HEK293T (cell line): ENCODE measurements around the gene HIVEP2.

ENCODE experiments used
- CTCF ChIA-PET: fragments of 350-600 bp; formaldehyde crosslinking; extraction: SDS; loops from one replicate; lab custom pipeline; 2021; ENCODE audit warnings: antibody characterized with exemption, inconsistent platforms; lab: Yijun Ruan, JAX
- POLR2A ChIA-PET: fragments of 350-600 bp; formaldehyde crosslinking; extraction: SDS; loops from one replicate; lab custom pipeline; 2020; ENCODE audit warnings: antibody characterized with exemption, inconsistent platforms; lab: Yijun Ruan, JAX
- DNase-seq: peaks from one replicate; pipeline ENCODE4 v3.0.0; 2012; ENCODE audit warnings: mixed read lengths; ENCODE audit errors: extremely low spot score
- ARNT ChIP-seq: fragments of 450-650 bp; IDR thresholded peaks from 2 replicates; pipeline ENCODE4 v1.6.1; 2017; ENCODE audit warnings: mild to moderate bottlenecking
- BHLHE40 ChIP-seq: fragments of 450-650 bp; IDR thresholded peaks from 2 replicates; pipeline ENCODE4 v1.6.1; 2016; ENCODE audit warnings: mild to moderate bottlenecking, moderate library complexity, borderline replicate concordance
- CTBP1 ChIP-seq: fragments of 450-650 bp; IDR thresholded peaks from 2 replicates; pipeline ENCODE4 v1.6.1; 2016; ENCODE audit warnings: borderline replicate concordance
- ELF4 ChIP-seq: fragments of 450-650 bp; IDR thresholded peaks from 2 replicates; pipeline ENCODE4 v1.6.1; 2017; ENCODE audit warnings: antibody characterized with exemption
- FOXA1 ChIP-seq: fragments of 450-650 bp; IDR thresholded peaks from 2 replicates; pipeline ENCODE4 v1.6.1; 2016; ENCODE audit warnings: mild to moderate bottlenecking
- FOXK2 ChIP-seq: fragments of 450-650 bp; IDR thresholded peaks from 2 replicates; pipeline ENCODE4 v1.6.1; 2016; ENCODE audit warnings: mild to moderate bottlenecking
- FOXM1 ChIP-seq: fragments of 450-650 bp; IDR thresholded peaks from 2 replicates; pipeline ENCODE4 v1.6.1; 2017; ENCODE audit warnings: mild to moderate bottlenecking, borderline replicate concordance
- HDGF ChIP-seq: fragments of 450-650 bp; IDR thresholded peaks from 2 replicates; pipeline ENCODE4 v1.6.1; 2017; ENCODE audit warnings: antibody characterized with exemption, borderline replicate concordance
- L3MBTL2 ChIP-seq: fragments of 450-650 bp; conservative IDR thresholded peaks from 2 replicates; pipeline ENCODE4 v1.6.1; 2016; ENCODE audit warnings: mild to moderate bottlenecking
- LEF1 ChIP-seq: fragments of 450-650 bp; IDR thresholded peaks from 2 replicates; pipeline ENCODE4 v1.6.1; 2017; ENCODE audit warnings: mild to moderate bottlenecking, borderline replicate concordance
- NFRKB ChIP-seq: fragments of 450-650 bp; IDR thresholded peaks from 2 replicates; pipeline ENCODE4 v1.6.1; 2016; ENCODE audit warnings: mild to moderate bottlenecking, moderate library complexity
- PKNOX1 ChIP-seq: fragments of 450-650 bp; IDR thresholded peaks from 2 replicates; pipeline ENCODE4 v1.6.1; 2016
- SP1 ChIP-seq: fragments of 450-650 bp; IDR thresholded peaks from 2 replicates; pipeline ENCODE4 v1.6.1; 2017
- SUZ12 ChIP-seq: fragments of 450-650 bp; IDR thresholded peaks from 2 replicates; pipeline ENCODE4 v1.6.1; 2016; ENCODE audit warnings: mild to moderate bottlenecking
- TARDBP ChIP-seq: fragments of 450-650 bp; IDR thresholded peaks from 2 replicates; pipeline ENCODE4 v1.6.1; 2016
- ZNF384 ChIP-seq: fragments of 450-650 bp; IDR thresholded peaks from 2 replicates; pipeline ENCODE4 v1.6.1; 2016

Gene HIVEP2

GRCh38 chr6:142783499-142783898 is 161.5 kb downstream of the HIVEP2 start:
- CTCF ChIA-PET, result no interaction called here
- TF ChIP-seq TARDBP (no peak), SUZ12 (no peak), FOXK2 (no peak), ARNT (no peak), FOXA1 (no peak), PKNOX1 (no peak), ELF4 (no peak), HDGF (no peak), ZNF384 (no peak), LEF1 (no peak), BHLHE40 (no peak), CTBP1 (no peak), L3MBTL2 (no peak), SP1 (no peak), NFRKB (no peak), FOXM1 (no peak)
- POLR2A ChIA-PET, result no interaction called here
- no peak for DNase-seq

- ChIA-PET CTCF (interaction anchor here (0.8 kb wide), 1 partner anchor 26 kb away, joined by 3 read pairs; no protein-coding TSS in a partner anchor), POLR2A (no interaction called here)
- no peak for DNase-seq
- TF ChIP-seq CTBP1, result no peak
- no peak for TF ChIP-seq PKNOX1
- TF ChIP-seq ELF4, result no peak
- no peak for TF ChIP-seq SP1
- no peak for TF ChIP-seq FOXA1
- no peak for TF ChIP-seq FOXM1
- no peak for TF ChIP-seq SUZ12
- no peak for TF ChIP-seq ZNF384
- no peak for TF ChIP-seq L3MBTL2
- no peak for TF ChIP-seq NFRKB
These were observed 163.8 kb downstream of the HIVEP2 start for GRCh38 chr6:142781129-142781528.

GRCh38 chr6:142773859-142774648 is 170.9 kb downstream of the HIVEP2 start:
- DNase-seq, result no peak
- TF ChIP-seq CTBP1 (no peak), ELF4 (no peak), FOXK2 (no peak), FOXA1 (no peak), ARNT (no peak), L3MBTL2 (no peak), PKNOX1 (no peak), NFRKB (no peak), LEF1 (no peak), ZNF384 (no peak)
- ChIA-PET CTCF (no interaction called here), POLR2A (no interaction called here)

DNA sequence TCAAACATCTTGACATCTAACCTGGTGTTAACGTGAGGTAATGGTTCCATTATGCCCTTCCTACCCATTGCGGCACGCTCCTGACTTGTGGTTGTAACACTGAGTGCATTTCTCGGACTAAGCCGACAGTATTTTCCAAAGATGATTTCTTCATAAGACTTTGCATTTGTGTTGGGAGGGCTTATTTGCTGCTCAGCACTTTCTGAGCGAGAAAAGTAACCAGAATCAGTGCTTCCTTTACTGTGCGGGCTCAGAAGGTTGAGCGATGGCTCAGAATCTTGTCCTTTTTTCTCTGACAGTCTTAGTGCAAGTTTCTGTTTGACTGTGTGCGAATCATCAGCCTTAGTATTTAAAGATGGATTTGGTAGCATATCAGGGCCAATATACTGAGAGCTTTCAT is 171.7 kb downstream of the HIVEP2 start:
- DNase-seq, result no peak
- TF ChIP-seq FOXM1 (no peak), BHLHE40 (no peak), SUZ12 (no peak), TARDBP (no peak), HDGF (no peak), FOXK2 (no peak), NFRKB (no peak), SP1 (no peak), ZNF384 (no peak), L3MBTL2 (no peak), FOXA1 (no peak)
- CTCF ChIA-PET, result no interaction called here
- POLR2A ChIA-PET, result no interaction called here

DNA sequence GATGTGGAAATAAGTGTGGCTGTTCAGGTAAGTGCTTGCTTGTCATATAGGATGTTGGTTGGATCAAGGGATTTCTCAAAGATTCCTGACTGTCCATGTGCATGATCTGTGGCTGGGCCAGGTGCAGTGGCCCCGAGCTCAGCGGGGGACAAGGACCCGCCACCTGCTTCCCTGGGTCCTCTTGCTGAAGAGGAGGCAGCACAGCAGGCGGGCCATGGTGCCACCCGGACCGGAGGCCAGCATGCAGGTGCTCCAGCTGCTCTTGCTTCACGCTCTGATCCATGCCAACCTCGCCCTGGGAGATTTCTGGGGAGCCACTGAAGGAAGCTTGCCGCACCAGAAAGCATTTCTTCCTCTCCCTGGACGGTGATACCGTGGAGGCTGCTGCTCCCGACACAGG is 173.8 kb downstream of the HIVEP2 start:
- ChIA-PET POLR2A (no interaction called here), CTCF (no interaction called here)
- DNase-seq, result no peak
- TF ChIP-seq FOXK2, result no peak

DNA sequence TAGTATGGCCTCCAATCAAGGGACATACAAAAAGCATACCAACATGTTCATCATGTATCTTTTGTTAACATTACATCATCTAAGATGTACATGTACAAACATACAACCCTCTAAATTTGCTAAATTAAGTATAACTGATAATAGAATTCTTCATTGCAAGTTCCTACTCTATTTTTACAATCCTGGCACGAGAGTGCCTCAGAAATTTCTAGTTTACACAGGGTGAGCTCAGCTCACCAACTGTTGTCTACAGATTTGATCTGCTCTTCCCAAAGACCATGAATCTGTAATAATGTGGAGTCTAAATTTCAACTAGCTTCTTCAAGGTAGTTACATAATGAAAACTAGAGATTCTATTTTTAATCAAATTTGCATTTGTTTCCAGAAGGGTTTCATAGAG is 179.7 kb downstream of the HIVEP2 start:
- TF ChIP-seq L3MBTL2 (no peak), FOXM1 (no peak), ARNT (no peak), LEF1 (no peak), CTBP1 (no peak), BHLHE40 (no peak), SP1 (no peak), ELF4 (no peak), FOXA1 (no peak), ZNF384 (no peak), PKNOX1 (no peak), HDGF (no peak), SUZ12 (no peak), FOXK2 (no peak), TARDBP (no peak), NFRKB (no peak)
- no peak for DNase-seq
- POLR2A ChIA-PET, result no interaction called here
- CTCF ChIA-PET, result no interaction called here
